Stomach (tissue), 4 donors: ENCODE data around the gene ZSCAN21.

Experiments used
- EP300 ChIP-seq: sonication (generic); formaldehyde crosslinking; IDR thresholded peaks from one replicate; pipeline ENCODE4 v1.6.1; 2017; ENCODE audit warnings: antibody characterized with exemption
- POLR2A ChIP-seq, 4 donors: fragments of 450-650 bp; IDR thresholded peaks; one replicate each; pipeline ENCODE4 v1.6.1; 2016; ENCODE audit warnings: antibody characterized with exemption in 4 of 4, control low read depth in 2 of 4, mild to moderate bottlenecking in 1 of 4, moderate library complexity in 1 of 4
- TF ChIP-seq, protein P1 (sequence below), 7 experiments: fragments of 450-650 bp in 4 of 7; fragments of 200-600 bp in 3 of 7; sonication (generic) in 3 of 7; IDR thresholded peaks; one replicate each; pipeline ENCODE4 v1.5.1; 2016 to 2019; ENCODE audit warnings: antibody characterized with exemption in 7 of 7, control low read depth in 2 of 7, mild to moderate bottlenecking in 1 of 7

DNA sequence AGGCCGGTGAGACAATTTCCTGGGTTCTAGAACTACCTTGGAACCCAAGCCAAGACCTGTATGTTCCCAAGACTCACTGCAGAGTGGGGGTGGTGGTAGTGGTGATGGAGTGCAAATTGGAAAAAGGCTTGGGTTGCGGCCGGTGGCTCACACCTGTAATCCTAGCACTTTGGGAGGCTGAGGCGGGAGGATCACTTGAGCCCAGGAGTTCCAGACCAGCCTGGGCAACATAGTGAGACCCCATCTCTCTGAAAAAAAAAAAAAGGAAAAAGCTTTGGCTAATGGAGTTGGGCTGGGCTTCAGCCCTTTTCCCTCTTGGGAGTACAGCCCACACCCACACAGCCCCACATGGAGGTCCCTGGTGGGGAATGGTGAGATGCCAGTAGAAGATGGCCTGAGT is 56.0 kb downstream of the ZSCAN21 start:
- TF ChIP-seq POLR2A (IDR thresholded peaks at IDR 0.05): no peak
- no peak for TF ChIP-seq EP300
- TF ChIP-seq, protein P1, sequence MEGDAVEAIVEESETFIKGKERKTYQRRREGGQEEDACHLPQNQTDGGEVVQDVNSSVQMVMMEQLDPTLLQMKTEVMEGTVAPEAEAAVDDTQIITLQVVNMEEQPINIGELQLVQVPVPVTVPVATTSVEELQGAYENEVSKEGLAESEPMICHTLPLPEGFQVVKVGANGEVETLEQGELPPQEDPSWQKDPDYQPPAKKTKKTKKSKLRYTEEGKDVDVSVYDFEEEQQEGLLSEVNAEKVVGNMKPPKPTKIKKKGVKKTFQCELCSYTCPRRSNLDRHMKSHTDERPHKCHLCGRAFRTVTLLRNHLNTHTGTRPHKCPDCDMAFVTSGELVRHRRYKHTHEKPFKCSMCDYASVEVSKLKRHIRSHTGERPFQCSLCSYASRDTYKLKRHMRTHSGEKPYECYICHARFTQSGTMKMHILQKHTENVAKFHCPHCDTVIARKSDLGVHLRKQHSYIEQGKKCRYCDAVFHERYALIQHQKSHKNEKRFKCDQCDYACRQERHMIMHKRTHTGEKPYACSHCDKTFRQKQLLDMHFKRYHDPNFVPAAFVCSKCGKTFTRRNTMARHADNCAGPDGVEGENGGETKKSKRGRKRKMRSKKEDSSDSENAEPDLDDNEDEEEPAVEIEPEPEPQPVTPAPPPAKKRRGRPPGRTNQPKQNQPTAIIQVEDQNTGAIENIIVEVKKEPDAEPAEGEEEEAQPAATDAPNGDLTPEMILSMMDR (IDR thresholded peaks at IDR 0.05): no peak
